ENCODE measurements around the gene CHD2.
"Not testable (repeated sequence)": the region's sequence is repeated elsewhere in the genome, so short reads cannot be mapped to it uniquely, and the experiment has no call there.

Gene CHD2

DNA sequence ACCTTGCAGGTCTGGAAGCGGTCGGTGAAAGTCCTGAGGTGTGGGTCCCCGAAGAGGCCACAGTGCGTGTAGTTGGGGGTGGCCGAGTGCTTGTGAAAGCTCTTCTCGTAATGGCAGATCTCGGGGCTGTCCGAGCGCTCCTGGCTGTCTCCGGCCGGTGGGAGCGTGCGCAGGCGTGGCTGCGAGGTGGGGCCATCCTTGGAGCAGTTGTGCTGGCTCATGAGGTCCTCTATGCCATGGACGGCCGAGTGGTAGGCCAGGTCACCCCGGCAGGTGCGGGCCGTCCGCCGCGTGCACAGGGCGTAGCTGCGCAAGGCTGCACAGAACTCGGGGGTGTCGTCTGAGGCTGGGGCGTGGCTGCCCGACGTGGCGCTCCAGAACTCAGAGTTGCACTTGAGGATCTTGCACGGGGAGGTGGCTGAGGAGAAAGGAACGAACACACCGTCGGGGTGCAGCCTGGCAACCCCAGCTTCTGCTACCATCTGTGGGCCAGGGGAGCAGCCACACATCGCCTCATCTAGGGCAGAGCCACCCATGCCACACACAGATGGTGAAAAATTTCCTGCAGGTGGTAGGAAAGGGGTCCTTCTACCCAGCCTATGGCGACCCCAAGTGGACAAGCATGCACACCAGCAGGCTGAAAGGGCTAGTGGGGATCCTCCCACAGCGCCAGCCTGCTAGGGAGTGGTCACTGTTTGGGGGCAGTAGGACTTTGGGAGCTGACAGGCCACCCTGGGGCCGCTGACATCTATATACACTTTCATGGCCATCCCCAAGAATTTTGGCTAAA is 152.2 kb downstream of the CHD2 start:
- DNase-seq = no peak

DNA sequence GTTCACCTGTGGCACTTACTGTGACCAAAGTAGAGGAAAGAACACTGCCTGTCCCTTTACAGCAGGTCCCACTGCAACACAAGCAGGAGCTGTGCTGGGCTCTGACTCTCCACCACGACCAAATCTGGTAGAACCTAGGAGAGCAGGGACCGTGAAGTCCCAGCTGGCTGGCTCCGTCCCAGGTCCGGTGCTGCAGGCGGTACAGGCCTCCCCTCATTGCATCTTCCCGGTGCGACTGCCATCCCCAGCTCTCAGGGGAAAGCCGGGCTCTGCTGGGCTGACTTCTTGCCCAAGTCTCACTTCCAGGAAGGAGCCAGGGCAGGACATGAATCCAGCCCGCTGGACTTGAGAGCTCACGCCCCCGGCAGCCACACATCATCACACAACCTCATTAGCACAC is 155.1 kb downstream of the CHD2 start:
- no peak for DNase-seq

DNA sequence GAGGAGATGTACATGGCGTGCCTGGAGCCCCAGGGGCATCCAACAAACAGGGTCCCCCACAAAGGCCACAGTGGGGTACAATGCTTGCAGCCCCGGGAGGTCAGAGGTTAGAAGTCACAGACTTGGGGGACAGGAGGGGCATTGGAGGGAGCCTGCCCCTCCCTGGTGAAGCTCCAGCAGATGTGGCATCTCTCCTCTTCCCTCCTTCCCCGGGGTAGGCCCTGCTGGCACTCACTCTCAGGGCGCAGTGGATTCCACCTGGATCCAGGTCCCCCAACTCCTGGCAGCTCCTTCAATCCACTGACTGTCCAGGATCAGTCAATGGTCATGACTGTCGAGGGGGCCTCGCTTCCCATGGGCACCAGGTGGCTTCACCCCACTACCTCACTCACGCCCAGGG is 156.7 kb downstream of the CHD2 start:
- DNase-seq = no peak

- DNase-seq = no peak
Observed at GRCh38 chr15:93057618-93058017, 157.5 kb downstream of the CHD2 start.

DNA sequence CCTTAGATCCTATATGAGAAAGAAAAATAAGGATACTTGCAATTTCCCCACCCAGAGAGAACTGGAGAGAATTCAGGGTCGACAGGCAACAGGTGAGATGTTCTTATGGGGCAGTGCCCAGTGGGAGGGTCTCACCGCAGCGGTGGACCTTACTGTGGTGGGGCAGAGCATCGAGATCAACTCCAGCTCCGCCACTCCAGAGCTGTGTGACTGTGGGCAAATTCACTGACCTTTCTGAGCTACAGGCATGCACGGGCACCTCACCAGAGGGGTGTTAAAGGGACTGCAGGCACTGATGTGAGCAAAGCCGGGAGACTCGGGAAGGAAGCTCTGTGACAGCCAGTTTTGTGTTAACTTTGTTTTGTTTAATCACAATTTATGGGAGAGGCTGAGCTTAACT is 158.0 kb downstream of the CHD2 start:
- DNase-seq = no peak

DNA sequence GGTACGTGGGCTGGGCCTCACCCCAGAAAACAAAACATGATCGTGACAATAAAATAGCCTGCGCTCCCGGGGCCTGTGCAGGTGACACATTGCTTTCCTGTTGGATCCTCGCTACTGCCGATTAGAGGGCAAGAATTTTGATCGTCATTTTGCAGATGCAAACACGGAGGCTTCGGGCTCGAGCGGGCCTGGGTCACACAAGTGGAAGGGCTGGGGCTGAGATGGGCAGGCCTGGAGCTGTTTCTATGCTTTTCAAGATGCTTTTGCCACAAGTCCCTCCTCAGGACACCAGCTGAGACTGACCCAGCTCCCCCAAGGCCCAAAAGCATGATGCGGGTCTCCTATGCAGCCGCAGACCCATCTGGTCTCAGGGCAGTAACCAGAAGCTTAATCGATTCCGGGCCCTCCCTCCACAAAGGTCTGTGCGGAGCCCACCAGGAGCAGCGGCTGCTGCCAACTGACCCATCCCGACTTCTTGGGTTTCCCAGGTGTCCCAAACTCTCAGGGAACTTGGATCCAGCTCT is 158.8 kb downstream of the CHD2 start:
- no peak for DNase-seq

DNA sequence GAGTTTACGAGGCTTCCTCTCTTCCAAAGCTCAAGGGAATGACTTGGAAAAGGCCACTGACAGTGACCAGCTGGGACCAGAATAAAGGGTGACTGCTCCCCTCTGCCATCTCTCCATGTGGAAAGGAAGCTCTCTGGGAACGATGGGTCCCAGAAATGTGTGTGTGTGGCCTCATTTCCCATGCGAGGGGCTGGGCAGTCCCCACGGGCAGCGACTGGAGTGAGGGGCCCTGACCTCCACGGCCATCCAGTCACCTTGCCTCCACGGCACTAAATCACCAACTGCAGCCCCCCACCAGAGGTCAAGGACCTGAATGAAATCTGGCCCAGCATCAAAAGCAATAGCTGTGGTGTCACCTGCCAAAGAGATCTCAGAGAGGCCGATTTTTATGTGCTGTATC is 159.3 kb downstream of the CHD2 start:
- DNase-seq = no peak

- DNase-seq = no peak
Observed at GRCh38 chr15:93060336-93061248, 160.5 kb downstream of the CHD2 start.

GRCh38 chr15:93062628-93063261 is 162.6 kb downstream of the CHD2 start:
- DNase-seq = not testable (repeated sequence)

GRCh38 chr15:93063262-93063671 is 163.1 kb downstream of the CHD2 start:
- no peak for DNase-seq

DNA sequence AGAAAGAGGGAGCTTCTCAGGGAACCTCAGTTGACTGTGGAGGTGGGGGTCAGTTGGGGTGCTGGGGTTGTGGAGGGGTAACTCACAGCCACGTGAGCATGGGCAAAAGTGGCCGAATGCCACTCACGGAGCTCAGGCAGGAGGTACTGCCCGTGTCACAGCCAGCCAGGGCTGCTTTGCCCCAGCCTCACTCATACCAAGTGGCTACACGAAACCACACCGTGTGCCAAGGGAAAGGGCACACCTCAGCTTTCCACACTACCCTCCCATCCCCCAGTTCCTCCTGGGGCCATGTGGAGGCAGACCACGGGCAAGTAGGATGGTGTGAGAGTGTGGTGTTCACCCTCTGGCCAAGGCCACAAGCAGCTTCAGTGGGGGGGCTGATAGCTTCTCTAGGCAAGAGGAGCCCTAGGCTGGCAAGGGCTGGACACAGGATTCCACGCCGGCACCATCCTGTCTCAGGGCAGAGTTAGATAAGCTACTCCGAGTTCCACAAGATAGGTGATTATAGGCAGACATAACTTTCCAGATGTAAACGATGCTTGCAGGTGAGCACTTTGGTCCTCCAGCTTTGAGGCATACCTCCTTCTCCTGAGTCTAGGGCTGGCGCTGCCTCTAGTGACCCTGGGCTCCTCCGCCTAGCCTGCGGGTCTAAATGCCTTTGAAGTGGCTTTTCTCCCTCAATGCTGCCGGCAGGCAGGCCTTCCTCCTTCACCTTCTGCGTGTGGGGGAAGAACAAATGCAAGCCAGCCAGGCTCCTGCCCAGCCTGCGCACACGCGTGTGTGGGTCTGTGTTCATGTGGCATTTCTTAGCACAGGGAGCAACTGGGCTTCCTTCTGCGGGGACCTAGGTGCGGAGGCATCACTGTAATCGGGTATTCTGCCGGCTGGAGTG is 163.9 kb downstream of the CHD2 start:
- DNase-seq = no peak

- no peak for DNase-seq
Observed at GRCh38 chr15:93065641-93066045, 165.5 kb downstream of the CHD2 start.

DNA sequence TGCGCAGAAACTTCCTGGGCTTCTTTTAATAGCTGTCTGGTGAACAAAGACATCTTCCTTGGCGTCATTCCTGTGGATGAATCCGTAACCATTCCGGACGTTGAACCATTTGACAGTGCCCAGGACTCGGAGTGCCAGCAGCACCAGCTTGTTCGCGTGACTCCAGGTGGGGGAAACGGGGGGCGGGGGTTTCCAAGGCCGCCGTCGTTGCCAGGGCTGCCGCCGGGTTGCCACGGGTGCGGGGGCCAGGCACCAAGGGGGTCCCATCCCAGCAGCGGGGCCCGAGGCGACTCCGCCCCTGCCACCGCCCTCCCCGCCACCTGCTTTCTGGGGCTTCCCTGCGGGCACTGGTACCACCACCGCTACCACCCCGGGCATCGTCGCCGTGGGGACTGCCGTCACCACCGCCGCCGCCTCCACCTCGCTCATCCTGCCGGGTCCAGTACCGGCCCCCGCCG is 166.1 kb downstream of the CHD2 start:
- no peak for DNase-seq

- no peak for DNase-seq
Observed at GRCh38 chr15:93066834-93067648, 166.9 kb downstream of the CHD2 start.

GRCh38 chr15:93067649-93068085 is 167.5 kb downstream of the CHD2 start:
- DNase-seq = no peak

- DNase-seq = no peak
Observed at GRCh38 chr15:93068581-93069199, 168.6 kb downstream of the CHD2 start.

DNA sequence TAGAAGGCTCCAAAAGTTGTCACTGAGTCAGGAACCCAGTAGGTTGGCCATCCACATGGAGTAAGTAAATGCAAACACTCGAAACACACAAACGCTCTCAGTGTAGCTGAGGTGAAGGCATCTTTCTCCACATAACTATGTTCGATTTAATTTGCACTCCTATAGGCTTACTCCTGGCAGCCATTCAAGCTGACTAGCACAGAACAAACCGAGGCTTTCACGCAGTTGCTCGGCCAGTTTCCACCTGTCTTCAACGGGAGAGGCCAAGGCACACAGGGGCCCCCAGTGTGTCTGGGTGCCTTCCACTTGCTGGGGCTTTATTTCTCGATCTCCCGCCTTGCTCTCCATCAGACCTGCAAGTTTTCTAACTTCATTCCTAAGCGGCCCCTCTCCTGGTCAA is 170.0 kb downstream of the CHD2 start:
- DNase-seq = no peak

DNA sequence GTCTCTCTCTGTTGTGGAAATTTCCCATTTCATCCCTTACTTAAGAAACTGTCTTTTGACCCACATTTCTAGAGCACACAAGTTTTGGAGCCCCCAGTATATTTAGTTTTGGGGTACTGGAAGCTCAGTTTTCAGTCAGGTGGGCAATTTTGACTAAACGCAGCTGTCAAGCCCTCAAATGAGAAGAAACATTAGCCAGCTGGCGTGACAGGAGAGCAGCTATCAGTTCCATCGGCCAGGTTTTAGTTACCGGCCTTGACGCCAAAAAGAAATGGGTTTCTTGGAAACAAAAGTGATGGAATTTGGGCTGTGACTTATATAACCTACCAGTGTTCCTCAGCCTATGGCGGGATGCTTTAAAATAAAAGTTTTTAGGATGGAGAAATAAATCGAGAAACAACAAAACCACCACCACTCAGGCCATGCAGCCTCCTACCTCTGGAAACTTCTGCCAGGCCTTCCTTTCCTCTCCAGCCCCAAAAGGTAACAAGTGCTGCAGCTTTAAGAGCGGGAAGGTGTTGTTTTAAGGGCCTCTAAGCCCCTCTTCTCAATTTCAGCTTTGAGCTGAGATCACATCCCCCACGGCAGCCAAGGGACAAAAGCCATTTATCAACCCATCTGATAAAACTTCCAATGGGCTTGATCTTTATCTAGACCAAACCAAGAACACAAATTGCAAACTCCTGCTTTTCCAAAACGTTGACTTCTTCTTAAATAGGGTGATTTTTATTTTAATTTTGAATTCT is 170.6 kb downstream of the CHD2 start:
- no peak for DNase-seq

DNA sequence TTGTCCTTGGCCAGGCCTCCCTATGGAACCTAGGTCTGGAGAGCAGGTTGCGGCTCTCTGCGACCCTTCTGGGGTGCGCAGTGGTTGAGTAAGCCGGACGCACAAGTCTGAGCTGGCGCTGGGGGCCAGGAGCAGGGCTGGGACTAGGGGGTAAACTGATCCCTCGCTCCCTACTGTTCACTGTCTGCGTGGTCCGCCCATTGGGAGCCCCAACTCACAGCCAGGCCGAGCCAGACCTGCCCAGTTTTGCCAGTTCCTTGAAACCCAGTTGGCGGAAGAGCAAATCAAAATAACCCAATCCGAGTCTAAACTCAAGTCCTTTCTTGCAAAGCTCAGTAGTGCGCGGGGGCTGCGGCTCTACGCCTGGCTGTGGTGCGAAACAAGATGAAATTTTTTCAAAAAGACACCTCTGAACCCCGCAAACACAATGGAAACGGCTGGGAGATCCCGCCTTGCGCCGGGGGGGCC is 171.4 kb downstream of the CHD2 start:
- DNase-seq = no peak

DNA sequence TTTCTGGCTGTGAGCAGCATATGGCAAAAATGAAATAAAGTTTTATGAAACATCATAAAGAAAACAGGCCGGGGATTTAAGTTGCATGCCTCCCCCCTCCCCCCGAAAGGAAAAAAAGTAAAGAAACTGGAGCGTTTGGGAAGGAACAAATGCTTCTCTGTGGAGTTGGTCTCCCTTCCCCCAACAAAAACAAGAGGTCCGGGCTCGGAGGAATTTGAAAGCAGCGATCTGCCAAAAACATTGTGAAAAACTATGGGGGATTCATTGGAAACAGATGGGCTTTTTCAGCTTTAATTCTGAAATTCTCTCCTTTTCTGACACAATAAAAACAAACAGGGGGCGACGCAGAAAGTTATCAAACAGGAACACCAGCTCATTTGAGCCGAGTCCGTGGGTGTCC is 171.9 kb downstream of the CHD2 start:
- no peak for DNase-seq

All from hematopoietic multipotent progenitor cell treated with erythropoietin and hydrocortisone succinate and interleukin-3 and kit ligand, for 6 days (in vitro differentiated cells).